GM23338 (cell line): Measurements from ENCODE around the gene CRACDL. TPM values are rescaled to one million over a fixed set of nuclear protein-coding genes. Genes with fewer than 3 reads are reported as not detected.

Experiments
- ATAC-seq: fragments of 200-7000 bp; cut with Tn5 transposase; 3 replicates; pipeline ENCODE4 v1.9.1; 2020
- DNase-seq: peaks from one replicate; pipeline ENCODE4 v3.0.0-alpha.2; 2015; ENCODE audit warnings: low spot score
- H2AFZ ChIP-seq: fragments of 200-600 bp; sonication (generic); 2 replicates; pipeline ENCODE4 v1.8.0; 2016; ENCODE audit warnings: antibody characterized with exemption, mild to moderate bottlenecking, moderate library complexity
- H3F3A ChIP-seq: fragments of 200-600 bp; sonication (generic); replicated peaks from 2 replicates; pipeline ENCODE4 v1.8.0; 2017; ENCODE audit warnings: antibody characterized with exemption, mixed run types, low read depth
- H3K27ac ChIP-seq: fragments of 200-600 bp; sonication (generic); 2 replicates; pipeline ENCODE4 v1.6.1; 2016; ENCODE audit warnings: low read depth
- H3K27me3 ChIP-seq: fragments of 200-600 bp; sonication (generic); 2 replicates; pipeline ENCODE4 v1.8.0; 2016; ENCODE audit warnings: mild to moderate bottlenecking, mixed run types, moderate library complexity; ENCODE audit not compliant: insufficient read depth
- H3K36me3 ChIP-seq: fragments of 200-600 bp; sonication (generic); 2 replicates; pipeline ENCODE4 v1.8.0; 2016; ENCODE audit warnings: mild to moderate bottlenecking; ENCODE audit not compliant: insufficient read depth
- H3K4me1 ChIP-seq: fragments of 200-600 bp; sonication (generic); 2 replicates; pipeline ENCODE4 v1.8.0; 2016; ENCODE audit warnings: mild to moderate bottlenecking, moderate library complexity; ENCODE audit not compliant: insufficient read depth
- H3K4me2 ChIP-seq: fragments of 200-600 bp; sonication (generic); 2 replicates; pipeline ENCODE4 v1.7.1; 2017; ENCODE audit warnings: mixed run types
- H3K4me3 ChIP-seq: fragments of 200-600 bp; sonication (generic); 2 replicates; pipeline ENCODE4 v1.6.1; 2016; ENCODE audit warnings: mixed run types
- H3K79me2 ChIP-seq: fragments of 200-600 bp; sonication (generic); replicated peaks from 2 replicates; pipeline ENCODE4 v1.8.0; 2017; ENCODE audit warnings: mild to moderate bottlenecking; ENCODE audit not compliant: insufficient read depth
- H3K9me2 ChIP-seq: fragments of 200-600 bp; sonication (generic); 2 replicates; pipeline ENCODE4 v1.8.0; 2017; ENCODE audit not compliant: insufficient read depth
- H4K20me1 ChIP-seq: fragments of 200-600 bp; sonication (generic); replicated peaks from 2 replicates; pipeline ENCODE4 v1.8.0; 2017; ENCODE audit warnings: mild to moderate bottlenecking; ENCODE audit not compliant: insufficient read depth
- H3K27ac Mint-ChIP-seq: 2 replicates; pipeline ENCODE4 v1.8.0; 2020; ENCODE audit warnings: inconsistent platforms, mild to moderate bottlenecking, moderate library complexity, mixed read lengths
- H3K27me3 Mint-ChIP-seq: 3 replicates; pipeline ENCODE4 v1.8.0; 2022; ENCODE audit warnings: low read depth, mild to moderate bottlenecking, moderate library complexity, mixed read lengths, inconsistent platforms; ENCODE audit not compliant: insufficient read depth, poor library complexity
- H3K36me3 Mint-ChIP-seq: 3 replicates; pipeline ENCODE4 v1.8.0; 2021; ENCODE audit warnings: low read depth, mild to moderate bottlenecking, inconsistent platforms, moderate library complexity, mixed read lengths
- H3K4me1 Mint-ChIP-seq: 3 replicates; pipeline ENCODE4 v1.8.0; 2020; ENCODE audit warnings: mild to moderate bottlenecking, inconsistent platforms, mixed read lengths
- H3K4me3 Mint-ChIP-seq: 3 replicates; pipeline ENCODE4 v1.8.0; 2021; ENCODE audit warnings: moderate library complexity, mild to moderate bottlenecking, inconsistent platforms, mixed read lengths
- H3K9me3 Mint-ChIP-seq: 3 replicates; pipeline ENCODE4 v1.8.0; 2020; ENCODE audit warnings: moderate library complexity, mild to moderate bottlenecking, inconsistent platforms, mixed read lengths
- CREB1 ChIP-seq: fragments of 250-450 bp; sonication (Bioruptor Pico); IDR thresholded peaks from 2 replicates; pipeline ENCODE4 v1.5.0; 2020; ENCODE audit warnings: low read depth, mild to moderate bottlenecking, moderate library complexity
- EZH2 ChIP-seq: fragments of 200-600 bp; sonication (generic); IDR thresholded peaks from one replicate; pipeline ENCODE4 v1.8.0; 2017; ENCODE audit warnings: antibody characterized with exemption, mild to moderate bottlenecking, low read depth; ENCODE audit not compliant: unreplicated experiment
- EZH2phosphoT487 ChIP-seq: fragments of 200-600 bp; sonication (generic); IDR thresholded peaks from one replicate; pipeline ENCODE4 v1.8.1; 2018; ENCODE audit warnings: antibody characterized with exemption; ENCODE audit not compliant: unreplicated experiment
- JUNB ChIP-seq: IDR thresholded peaks from one replicate; pipeline ENCODE4 v1.6.1; 2016; ENCODE audit warnings: antibody characterized with exemption; ENCODE audit not compliant: unreplicated experiment
- NANOG ChIP-seq: IDR thresholded peaks from 2 replicates; pipeline ENCODE4 v1.6.1; 2016; ENCODE audit warnings: antibody characterized with exemption, borderline replicate concordance
- POLR2AphosphoS5 ChIP-seq: IDR thresholded peaks from 2 replicates; pipeline ENCODE4 v1.6.1; 2016; ENCODE audit warnings: antibody characterized with exemption, low read depth
- STAT1 ChIP-seq: IDR thresholded peaks from one replicate; pipeline ENCODE4 v1.6.1; 2016; ENCODE audit warnings: antibody characterized with exemption; ENCODE audit not compliant: unreplicated experiment
- ZNF114 ChIP-seq: fragments of 250-450 bp; sonication (Bioruptor Pico); IDR thresholded peaks from 2 replicates; pipeline ENCODE4 v1.5.0; 2020; ENCODE audit warnings: mild to moderate bottlenecking, moderate library complexity
- ZNF331 ChIP-seq: fragments of 250-450 bp; sonication (Bioruptor Pico); IDR thresholded peaks from 2 replicates; pipeline ENCODE4 v1.5.0; 2020; ENCODE audit warnings: low read depth, mild to moderate bottlenecking, moderate library complexity
- polyA plus RNA-seq: library from polyadenylated mRNA; unstranded; fragments of >200 nt; fragmentation: Nextera tagmentation; extraction: Ambion mirVana; gene quantifications from 2 replicates; pipeline ENCODE4 v1.2.1, GENCODE V29; 2016
- total RNA-seq: library from RNA; depleted of rRNA; stranded (reverse); fragments of >200 nt; shearing (Covaris generic); gene quantifications from 2 replicates; pipeline ENCODE4 v1.2.3, GENCODE V29; 2014
- TF ChIP-seq, protein P1 (sequence below), 2 experiments: fragments of 200-600 bp in 1 of 2; sonication (generic) in 1 of 2; conservative IDR thresholded peaks; 2 replicates each; pipeline versions ENCODE4 v1.5.1 to v1.6.1; 2016 to 2017; ENCODE audit warnings: antibody characterized with exemption in 2 of 2, low read depth in 2 of 2, mild to moderate bottlenecking in 2 of 2, moderate library complexity in 1 of 2
- TF ChIP-seq, protein P2 (sequence below): fragments of 250-450 bp; sonication (Bioruptor Pico); IDR thresholded peaks from 2 replicates; pipeline ENCODE4 v1.5.0; 2020; ENCODE audit warnings: mild to moderate bottlenecking, moderate library complexity
- TF ChIP-seq, protein P3 (sequence below): IDR thresholded peaks from 2 replicates; pipeline ENCODE4 v1.6.1; 2016; ENCODE audit warnings: antibody characterized with exemption
- TF ChIP-seq, protein P4 (sequence below): IDR thresholded peaks from one replicate; pipeline ENCODE4 v1.6.1; 2018; ENCODE audit warnings: antibody characterized with exemption; ENCODE audit not compliant: unreplicated experiment

CRACDL gene
- total and polyA plus RNA-seq, 2 experiments from 2014 or later: 0.14 to 0.16 TPM

DNA sequence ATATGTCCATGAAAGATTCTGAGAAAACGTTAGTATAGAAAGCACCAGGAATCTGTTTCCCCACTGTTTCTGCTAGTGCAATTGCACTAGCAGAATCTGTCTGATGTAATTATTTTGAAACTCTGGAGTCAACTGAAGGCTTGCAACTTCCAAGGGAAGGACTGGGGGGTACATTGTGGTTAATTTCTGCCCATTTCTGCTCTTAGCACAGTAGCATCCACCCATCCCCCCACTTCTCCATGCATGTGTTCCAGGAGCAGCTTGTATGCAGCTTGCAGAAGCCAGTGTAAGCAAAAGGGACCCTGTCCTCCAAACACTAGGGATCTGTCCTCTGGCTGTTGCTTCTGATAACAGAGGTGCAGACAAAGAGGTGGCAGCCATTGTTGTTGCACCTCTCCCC lies 74.4 kb downstream of the CRACDL start:
- peaks cover 13% of the 10 kb centered on the region for H3K9me3 Mint-ChIP-seq
- H3K27me3 Mint-ChIP-seq: no peaks in the 10 kb centered on the region
- H3F3A ChIP-seq: no peaks in the 10 kb centered on the region
- 0 out of 2 replicates have a peak, but pooled peaks cover 5% of the 10 kb centered on the region for H3K9me2 ChIP-seq
- H4K20me1 ChIP-seq: no peaks in the 10 kb centered on the region
- TF ChIP-seq ZNF114 (CRISPR knock-in tag) (no peak), EZH2 (no peak), JUNB (no peak), POLR2AphosphoS5 (no peak), STAT1 (no peak), NANOG (no peak), EZH2phosphoT487 (no peak), ZNF331 (CRISPR knock-in tag) (no peak), CREB1 (CRISPR knock-in tag) (no peak)
- TF ChIP-seq, protein P1, sequence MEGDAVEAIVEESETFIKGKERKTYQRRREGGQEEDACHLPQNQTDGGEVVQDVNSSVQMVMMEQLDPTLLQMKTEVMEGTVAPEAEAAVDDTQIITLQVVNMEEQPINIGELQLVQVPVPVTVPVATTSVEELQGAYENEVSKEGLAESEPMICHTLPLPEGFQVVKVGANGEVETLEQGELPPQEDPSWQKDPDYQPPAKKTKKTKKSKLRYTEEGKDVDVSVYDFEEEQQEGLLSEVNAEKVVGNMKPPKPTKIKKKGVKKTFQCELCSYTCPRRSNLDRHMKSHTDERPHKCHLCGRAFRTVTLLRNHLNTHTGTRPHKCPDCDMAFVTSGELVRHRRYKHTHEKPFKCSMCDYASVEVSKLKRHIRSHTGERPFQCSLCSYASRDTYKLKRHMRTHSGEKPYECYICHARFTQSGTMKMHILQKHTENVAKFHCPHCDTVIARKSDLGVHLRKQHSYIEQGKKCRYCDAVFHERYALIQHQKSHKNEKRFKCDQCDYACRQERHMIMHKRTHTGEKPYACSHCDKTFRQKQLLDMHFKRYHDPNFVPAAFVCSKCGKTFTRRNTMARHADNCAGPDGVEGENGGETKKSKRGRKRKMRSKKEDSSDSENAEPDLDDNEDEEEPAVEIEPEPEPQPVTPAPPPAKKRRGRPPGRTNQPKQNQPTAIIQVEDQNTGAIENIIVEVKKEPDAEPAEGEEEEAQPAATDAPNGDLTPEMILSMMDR (conservative IDR thresholded peaks at IDR 0.05; ENCODE audit: low read depth in 2 of 2): no peak
- TF ChIP-seq, protein P2, sequence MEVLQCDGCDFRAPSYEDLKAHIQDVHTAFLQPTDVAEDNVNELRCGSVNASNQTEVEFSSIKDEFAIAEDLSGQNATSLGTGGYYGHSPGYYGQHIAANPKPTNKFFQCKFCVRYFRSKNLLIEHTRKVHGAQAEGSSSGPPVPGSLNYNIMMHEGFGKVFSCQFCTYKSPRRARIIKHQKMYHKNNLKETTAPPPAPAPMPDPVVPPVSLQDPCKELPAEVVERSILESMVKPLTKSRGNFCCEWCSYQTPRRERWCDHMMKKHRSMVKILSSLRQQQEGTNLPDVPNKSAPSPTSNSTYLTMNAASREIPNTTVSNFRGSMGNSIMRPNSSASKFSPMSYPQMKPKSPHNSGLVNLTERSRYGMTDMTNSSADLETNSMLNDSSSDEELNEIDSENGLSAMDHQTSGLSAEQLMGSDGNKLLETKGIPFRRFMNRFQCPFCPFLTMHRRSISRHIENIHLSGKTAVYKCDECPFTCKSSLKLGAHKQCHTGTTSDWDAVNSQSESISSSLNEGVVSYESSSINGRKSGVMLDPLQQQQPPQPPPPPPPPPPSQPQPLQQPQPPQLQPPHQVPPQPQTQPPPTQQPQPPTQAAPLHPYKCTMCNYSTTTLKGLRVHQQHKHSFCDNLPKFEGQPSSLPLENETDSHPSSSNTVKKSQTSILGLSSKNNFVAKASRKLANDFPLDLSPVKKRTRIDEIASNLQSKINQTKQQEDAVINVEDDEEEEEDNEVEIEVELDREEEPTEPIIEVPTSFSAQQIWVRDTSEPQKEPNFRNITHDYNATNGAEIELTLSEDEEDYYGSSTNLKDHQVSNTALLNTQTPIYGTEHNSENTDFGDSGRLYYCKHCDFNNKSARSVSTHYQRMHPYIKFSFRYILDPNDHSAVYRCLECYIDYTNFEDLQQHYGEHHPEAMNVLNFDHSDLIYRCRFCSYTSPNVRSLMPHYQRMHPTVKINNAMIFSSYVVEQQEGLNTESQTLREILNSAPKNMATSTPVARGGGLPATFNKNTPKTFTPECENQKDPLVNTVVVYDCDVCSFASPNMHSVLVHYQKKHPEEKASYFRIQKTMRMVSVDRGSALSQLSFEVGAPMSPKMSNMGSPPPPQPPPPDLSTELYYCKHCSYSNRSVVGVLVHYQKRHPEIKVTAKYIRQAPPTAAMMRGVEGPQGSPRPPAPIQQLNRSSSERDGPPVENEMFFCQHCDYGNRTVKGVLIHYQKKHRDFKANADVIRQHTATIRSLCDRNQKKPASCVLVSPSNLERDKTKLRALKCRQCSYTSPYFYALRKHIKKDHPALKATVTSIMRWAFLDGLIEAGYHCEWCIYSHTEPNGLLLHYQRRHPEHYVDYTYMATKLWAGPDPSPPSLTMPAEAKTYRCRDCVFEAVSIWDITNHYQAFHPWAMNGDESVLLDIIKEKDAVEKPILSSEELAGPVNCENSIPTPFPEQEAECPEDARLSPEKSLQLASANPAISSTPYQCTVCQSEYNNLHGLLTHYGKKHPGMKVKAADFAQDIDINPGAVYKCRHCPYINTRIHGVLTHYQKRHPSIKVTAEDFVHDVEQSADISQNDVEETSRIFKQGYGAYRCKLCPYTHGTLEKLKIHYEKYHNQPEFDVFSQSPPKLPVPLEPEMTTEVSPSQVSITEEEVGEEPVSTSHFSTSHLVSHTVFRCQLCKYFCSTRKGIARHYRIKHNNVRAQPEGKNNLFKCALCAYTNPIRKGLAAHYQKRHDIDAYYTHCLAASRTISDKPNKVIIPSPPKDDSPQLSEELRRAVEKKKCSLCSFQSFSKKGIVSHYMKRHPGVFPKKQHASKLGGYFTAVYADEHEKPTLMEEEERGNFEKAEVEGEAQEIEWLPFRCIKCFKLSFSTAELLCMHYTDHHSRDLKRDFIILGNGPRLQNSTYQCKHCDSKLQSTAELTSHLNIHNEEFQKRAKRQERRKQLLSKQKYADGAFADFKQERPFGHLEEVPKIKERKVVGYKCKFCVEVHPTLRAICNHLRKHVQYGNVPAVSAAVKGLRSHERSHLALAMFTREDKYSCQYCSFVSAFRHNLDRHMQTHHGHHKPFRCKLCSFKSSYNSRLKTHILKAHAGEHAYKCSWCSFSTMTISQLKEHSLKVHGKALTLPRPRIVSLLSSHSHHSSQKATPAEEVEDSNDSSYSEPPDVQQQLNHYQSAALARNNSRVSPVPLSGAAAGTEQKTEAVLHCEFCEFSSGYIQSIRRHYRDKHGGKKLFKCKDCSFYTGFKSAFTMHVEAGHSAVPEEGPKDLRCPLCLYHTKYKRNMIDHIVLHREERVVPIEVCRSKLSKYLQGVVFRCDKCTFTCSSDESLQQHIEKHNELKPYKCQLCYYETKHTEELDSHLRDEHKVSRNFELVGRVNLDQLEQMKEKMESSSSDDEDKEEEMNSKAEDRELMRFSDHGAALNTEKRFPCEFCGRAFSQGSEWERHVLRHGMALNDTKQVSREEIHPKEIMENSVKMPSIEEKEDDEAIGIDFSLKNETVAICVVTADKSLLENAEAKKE: no peak
- TF ChIP-seq, protein P3, sequence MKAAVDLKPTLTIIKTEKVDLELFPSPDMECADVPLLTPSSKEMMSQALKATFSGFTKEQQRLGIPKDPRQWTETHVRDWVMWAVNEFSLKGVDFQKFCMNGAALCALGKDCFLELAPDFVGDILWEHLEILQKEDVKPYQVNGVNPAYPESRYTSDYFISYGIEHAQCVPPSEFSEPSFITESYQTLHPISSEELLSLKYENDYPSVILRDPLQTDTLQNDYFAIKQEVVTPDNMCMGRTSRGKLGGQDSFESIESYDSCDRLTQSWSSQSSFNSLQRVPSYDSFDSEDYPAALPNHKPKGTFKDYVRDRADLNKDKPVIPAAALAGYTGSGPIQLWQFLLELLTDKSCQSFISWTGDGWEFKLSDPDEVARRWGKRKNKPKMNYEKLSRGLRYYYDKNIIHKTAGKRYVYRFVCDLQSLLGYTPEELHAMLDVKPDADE: no peak
- TF ChIP-seq, protein P4, sequence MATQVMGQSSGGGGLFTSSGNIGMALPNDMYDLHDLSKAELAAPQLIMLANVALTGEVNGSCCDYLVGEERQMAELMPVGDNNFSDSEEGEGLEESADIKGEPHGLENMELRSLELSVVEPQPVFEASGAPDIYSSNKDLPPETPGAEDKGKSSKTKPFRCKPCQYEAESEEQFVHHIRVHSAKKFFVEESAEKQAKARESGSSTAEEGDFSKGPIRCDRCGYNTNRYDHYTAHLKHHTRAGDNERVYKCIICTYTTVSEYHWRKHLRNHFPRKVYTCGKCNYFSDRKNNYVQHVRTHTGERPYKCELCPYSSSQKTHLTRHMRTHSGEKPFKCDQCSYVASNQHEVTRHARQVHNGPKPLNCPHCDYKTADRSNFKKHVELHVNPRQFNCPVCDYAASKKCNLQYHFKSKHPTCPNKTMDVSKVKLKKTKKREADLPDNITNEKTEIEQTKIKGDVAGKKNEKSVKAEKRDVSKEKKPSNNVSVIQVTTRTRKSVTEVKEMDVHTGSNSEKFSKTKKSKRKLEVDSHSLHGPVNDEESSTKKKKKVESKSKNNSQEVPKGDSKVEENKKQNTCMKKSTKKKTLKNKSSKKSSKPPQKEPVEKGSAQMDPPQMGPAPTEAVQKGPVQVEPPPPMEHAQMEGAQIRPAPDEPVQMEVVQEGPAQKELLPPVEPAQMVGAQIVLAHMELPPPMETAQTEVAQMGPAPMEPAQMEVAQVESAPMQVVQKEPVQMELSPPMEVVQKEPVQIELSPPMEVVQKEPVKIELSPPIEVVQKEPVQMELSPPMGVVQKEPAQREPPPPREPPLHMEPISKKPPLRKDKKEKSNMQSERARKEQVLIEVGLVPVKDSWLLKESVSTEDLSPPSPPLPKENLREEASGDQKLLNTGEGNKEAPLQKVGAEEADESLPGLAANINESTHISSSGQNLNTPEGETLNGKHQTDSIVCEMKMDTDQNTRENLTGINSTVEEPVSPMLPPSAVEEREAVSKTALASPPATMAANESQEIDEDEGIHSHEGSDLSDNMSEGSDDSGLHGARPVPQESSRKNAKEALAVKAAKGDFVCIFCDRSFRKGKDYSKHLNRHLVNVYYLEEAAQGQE: no peak
- no peaks in the 10 kb centered on the region for H3K4me1 ChIP-seq
- H3K79me2 ChIP-seq: no peaks in the 10 kb centered on the region
- no peaks in the 10 kb centered on the region for H3K4me1 Mint-ChIP-seq
- peaks cover 4% of the 10 kb centered on the region; the same call in 1 of the 2 replicates for H3K36me3 ChIP-seq
- ATAC-seq: no peak
- no peak overlapping the region for H3K4me2 ChIP-seq
- no peak overlapping the region for H3K27ac ChIP-seq
- H3K27ac Mint-ChIP-seq: no peak overlapping the region
- H3K27me3 ChIP-seq: no peaks in the 10 kb centered on the region
- DNase-seq: no peak
- no peak overlapping the region for H3K4me3 ChIP-seq
- H3K36me3 Mint-ChIP-seq: no peaks in the 10 kb centered on the region; the same call in 2 of the 3 replicates
- H3K4me3 Mint-ChIP-seq: no peak overlapping the region
- H2AFZ ChIP-seq: no peak overlapping the region
